SIG-M5 (cell line): ENCODE results near the gene PCBP3.
"Not testable (repeated sequence)": the region's sequence is repeated elsewhere in the genome, so short reads cannot be mapped to it uniquely, and the experiment has no call there.

Source experiments
- DNase-seq: peaks from one replicate; lab custom pipeline; 2025; lab: John Stamatoyannopoulos, UW

The PCBP3 gene

GRCh38 chr21:45876381-45877170 is 233.1 kb downstream of the PCBP3 start:
- no peak for DNase-seq

GRCh38 chr21:45877171-45877438 is 233.6 kb downstream of the PCBP3 start:
- DNase-seq: no peak

GRCh38 chr21:45877821-45878469 is 234.4 kb downstream of the PCBP3 start:
- DNase-seq: no peak

- DNase-seq: no peak
These were observed 236.9 kb downstream of the PCBP3 start for GRCh38 chr21:45880097-45881068.

- no peak for DNase-seq
These were observed 239.1 kb downstream of the PCBP3 start for GRCh38 chr21:45882645-45883044.

GRCh38 chr21:45883090-45883489 is 239.6 kb downstream of the PCBP3 start:
- DNase-seq: no peak

GRCh38 chr21:45885597-45885929 is 242.0 kb downstream of the PCBP3 start:
- no peak for DNase-seq

- not testable (repeated sequence) for DNase-seq
These were observed 242.5 kb downstream of the PCBP3 start for GRCh38 chr21:45885930-45886601.

- DNase-seq: no peak
These were observed 243.1 kb downstream of the PCBP3 start for GRCh38 chr21:45886610-45887026.

GRCh38 chr21:45887120-45887611 is 243.6 kb downstream of the PCBP3 start:
- DNase-seq: no peak

- no peak for DNase-seq
These were observed 244.3 kb downstream of the PCBP3 start for GRCh38 chr21:45887788-45888187.

- no peak for DNase-seq
These were observed 245.0 kb downstream of the PCBP3 start for GRCh38 chr21:45888386-45889009.

GRCh38 chr21:45889256-45889655 is 245.7 kb downstream of the PCBP3 start:
- DNase-seq: no peak

GRCh38 chr21:45889961-45890360 is 246.4 kb downstream of the PCBP3 start:
- DNase-seq: no peak

- no peak for DNase-seq
These were observed 248.0 kb downstream of the PCBP3 start for GRCh38 chr21:45891388-45892155.

- DNase-seq: peak; percentile 13
These were observed 248.8 kb downstream of the PCBP3 start for GRCh38 chr21:45892156-45892915.

GRCh38 chr21:45892916-45893739 is 249.6 kb downstream of the PCBP3 start:
- DNase-seq: no peak

GRCh38 chr21:45893740-45894449 is 250.4 kb downstream of the PCBP3 start:
- DNase-seq: no peak
